HL-60/S4 treated with retinoic acid at 250 ng/mL for 4 days and 3 days (cell line): ENCODE results near the gene BTN2A1.
"Not testable (repeated sequence)": the region's sequence is repeated elsewhere in the genome, so short reads cannot be mapped to it uniquely, and the experiment has no call there.

ENCODE experiments used
- in situ Hi-C: fragments of 300-500 bp; cut with MboI; formaldehyde crosslinking; loops from 2 replicates; pipeline ENCODE4 v1.7.0; 2022; ENCODE audit warnings: low sequenced_read_pairs

Gene BTN2A1

GRCh38 chr6:26432627-26433201 is 25.0 kb upstream of the BTN2A1 start:
- in situ Hi-C loops, result no loop called here

GRCh38 chr6:26433680-26434079 is 24.1 kb upstream of the BTN2A1 start:
- in situ Hi-C loops, result not testable (repeated sequence)

- in situ Hi-C loops, result no loop called here
Measured at GRCh38 chr6:26436018-26436417, 21.7 kb upstream of the BTN2A1 start.

GRCh38 chr6:26437550-26437949 is 20.2 kb upstream of the BTN2A1 start:
- in situ Hi-C loops, result no loop called here

DNA sequence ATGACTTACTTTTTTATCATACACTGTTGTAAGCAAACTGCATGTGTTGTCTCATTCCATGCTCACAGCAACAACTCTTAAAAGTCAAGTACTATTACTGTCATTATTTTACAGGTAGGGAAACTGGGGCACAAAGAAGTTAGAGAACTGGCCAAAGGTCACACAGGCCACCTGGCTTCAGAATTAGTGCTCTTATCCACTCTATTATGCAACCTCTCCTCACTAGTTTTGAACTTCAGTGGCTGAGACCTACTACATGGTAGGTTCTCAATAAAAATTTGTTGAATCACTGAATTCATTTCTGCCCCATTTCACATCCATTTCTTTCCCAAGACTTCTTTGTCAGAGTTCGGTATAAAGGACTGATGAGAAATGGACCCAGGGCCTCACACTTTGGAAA is 19.8 kb upstream of the BTN2A1 start:
- in situ Hi-C loops, result no loop called here

GRCh38 chr6:26439151-26440125 is 18.3 kb upstream of the BTN2A1 start:
- in situ Hi-C loops, result no loop called here

- in situ Hi-C loops, result no loop called here
Measured at GRCh38 chr6:26440977-26441358, 16.8 kb upstream of the BTN2A1 start.

DNA sequence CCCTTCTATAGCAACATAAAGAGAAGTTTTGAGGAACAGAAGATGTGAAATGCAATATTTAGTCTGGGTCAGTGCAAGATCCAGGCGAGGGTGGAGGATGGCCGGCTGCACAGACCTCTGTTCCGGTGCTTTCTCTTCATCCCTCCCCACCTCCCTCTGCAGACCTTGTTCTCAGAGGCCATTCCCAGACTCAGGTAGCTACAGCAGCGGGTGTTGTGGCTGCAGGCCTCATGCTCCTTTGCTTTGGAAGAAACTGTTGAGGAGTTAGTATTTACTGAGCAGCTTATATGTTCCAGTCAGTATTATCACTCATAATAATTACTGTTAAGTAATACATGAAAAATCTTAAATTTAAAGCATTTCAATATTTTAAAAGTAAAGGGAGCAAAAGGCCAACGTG is 15.8 kb upstream of the BTN2A1 start:
- in situ Hi-C loops, result no loop called here

GRCh38 chr6:26445934-26446667 is 11.7 kb upstream of the BTN2A1 start:
- in situ Hi-C loops, result no loop called here

DNA sequence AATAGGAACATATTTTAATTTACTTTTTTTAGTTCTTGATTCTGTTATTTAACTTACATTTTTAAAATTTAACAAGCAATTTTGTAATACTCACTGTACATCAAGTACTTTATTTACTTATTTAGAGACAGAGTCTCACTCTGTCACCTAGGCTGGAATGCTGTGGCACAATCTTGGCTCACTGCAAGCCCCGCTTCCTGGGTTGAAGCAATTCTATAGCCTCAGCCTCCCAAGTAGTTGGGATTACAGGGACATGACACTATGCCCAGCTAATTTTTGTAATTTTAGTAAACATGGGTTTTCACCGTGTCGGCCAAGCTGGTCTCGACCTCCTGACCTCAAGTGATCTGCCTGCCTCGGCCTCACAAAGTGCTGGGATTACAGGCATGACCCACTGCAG is 10.5 kb upstream of the BTN2A1 start:
- in situ Hi-C loops, result no loop called here

- in situ Hi-C loops, result no loop called here
Measured at GRCh38 chr6:26450240-26450639, 7.5 kb upstream of the BTN2A1 start.

DNA sequence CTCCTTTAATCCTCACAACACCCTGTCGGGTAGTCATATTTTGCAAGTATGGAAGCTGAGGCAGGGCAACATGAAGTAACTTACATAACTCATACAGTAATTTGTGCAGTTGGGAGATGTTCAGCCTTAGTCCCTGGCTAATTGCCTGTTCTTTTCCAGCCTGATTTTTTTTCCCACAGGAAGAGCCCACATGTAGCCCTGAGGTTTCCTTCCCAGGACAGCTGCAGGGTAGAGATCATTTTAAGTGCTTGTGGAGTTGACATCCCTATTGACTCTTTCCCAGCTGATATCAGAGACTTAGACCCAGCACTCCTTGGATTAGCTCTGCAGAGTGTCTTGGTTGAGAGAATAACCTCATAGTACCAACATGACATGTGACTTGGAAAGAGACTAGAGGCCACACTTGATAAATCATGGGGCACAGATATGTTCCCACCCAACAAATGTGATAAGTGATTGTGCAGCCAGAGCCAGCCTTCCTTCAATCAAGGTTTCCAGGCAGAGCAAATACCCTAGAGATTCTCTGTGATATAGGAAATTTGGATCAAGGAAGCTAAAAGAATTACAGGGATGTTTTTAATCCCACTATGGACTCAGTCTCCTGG is 5.0 kb upstream of the BTN2A1 start:
- in situ Hi-C loops, result no loop called here

DNA sequence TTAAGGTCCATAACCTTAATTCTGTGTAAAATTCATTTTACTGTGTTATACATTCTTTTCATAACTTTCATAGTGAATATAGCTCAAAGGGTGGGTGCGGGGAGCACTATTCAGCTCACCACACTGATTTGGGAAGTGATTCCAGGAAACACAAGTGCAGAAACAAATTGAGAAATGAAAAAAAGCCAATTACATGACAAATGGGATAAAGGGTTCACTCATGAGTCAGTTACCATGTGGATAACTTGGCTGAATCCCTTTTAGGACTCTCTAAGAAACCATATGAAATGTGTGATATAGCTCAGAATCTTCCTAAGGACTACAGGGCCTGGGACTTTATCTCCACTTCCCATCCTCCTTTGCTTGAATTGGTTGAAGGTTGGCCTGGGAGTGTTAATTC is 3.1 kb upstream of the BTN2A1 start:
- in situ Hi-C loops, result no loop called here

DNA sequence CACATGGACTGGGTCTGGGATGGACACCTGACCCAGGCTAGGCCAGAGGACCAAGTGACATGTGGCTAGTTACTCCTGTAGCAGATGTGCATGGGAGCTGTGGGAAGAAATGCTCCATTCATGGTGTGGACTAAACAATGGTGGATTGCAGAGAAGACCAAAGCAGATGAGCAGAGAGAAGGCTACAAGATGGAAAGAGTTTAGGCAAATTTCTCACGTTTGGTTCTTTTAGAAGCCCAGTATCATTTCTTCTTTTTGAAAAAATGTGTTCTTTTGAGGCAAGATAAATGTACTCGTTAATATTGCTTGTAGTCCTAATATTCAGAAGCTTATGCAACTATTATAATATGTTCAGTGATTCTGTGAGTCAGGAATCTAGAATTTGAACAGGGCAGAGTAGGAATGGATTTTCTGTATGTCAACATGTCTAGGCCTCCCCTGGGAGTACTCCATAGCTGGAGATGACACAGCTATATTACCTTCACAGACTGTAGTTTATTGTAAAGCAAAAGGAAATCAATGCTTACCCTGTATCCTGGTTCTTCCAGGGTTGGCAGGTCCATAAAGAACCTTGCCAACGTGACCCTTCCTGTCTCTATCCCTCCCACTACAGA is 2.3 kb upstream of the BTN2A1 start:
- in situ Hi-C loops, result no loop called here

DNA sequence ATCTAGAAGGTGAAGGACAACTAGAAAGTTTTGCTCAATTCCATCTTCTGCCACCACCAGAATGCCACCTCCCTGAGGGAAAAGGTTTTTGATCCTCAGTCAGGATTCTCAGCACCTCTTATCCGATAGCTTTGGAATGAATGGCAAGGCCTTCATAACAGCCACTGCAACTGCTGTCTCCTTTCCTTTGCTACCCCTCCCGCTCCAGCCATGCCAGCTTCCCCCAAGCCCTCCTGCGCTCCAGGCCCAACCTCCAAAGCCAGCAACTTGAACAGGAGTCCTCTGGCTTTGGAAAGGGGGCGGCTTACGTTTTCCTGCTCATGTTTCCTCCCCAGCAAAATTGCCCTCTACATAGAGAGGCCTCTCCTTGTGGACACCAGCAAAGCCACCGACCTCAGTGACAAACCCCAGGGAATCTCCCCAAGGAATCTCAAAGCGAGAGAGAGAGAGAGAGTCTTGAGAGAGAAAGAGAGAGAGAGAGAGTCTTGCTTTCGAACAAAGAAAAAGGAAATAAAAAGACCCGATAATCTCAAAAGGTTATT is 420 bp upstream of the BTN2A1 start:
- in situ Hi-C loops, result no loop called here

DNA sequence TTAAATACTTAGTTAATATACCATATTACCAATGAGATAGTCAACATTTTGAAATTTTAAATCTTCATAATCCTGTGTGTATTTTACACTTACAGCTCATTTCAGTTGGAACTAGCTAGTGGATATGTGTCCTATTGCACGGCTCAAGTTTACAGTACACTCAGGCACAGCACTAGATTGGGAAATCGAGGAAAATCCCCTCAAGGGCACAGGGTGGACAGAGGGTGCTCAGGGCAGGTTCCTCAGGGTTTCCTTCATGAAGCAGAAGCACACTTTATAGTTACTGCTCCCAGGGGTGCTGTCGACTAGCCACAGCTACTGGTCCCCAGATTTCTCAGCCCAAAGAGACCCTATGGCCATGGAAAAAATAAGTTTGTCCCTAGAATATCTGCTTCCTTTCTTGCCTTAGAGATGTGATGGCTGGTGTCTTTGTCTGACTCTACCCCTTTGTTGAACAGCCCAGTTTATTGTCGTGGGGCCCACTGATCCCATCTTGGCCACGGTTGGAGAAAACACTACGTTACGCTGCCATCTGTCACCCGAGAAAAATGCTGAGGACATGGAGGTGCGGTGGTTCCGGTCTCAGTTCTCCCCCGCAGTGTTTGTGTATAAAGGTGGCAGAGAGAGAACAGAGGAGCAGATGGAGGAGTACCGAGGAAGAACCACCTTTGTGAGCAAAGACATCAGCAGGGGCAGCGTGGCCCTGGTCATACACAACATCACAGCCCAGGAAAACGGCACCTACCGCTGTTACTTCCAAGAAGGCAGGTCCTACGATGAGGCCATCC is 1.5 kb downstream of the BTN2A1 start:
- in situ Hi-C loops, result no loop called here

DNA sequence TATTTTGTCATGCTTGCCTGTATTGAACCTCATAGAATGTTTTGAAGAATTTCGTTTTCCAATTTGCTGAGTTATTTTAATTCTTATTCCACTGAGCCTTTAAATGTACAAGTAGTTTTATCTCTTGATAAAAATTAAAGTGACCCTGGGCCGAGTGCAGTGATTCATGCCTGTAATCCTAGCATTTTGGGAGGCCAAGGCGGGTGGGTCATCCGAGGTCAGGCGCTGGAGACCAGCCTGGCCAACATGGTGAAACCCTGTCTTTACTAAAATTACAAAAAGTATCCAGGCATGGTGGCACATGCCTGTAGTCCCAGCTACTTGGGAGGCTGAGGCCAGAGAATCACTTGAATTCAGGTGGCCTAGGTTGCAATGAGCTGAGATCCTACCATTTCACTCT is 3.6 kb downstream of the BTN2A1 start:
- in situ Hi-C loops, result not testable (repeated sequence)

GRCh38 chr6:26464014-26464413 is 6.3 kb downstream of the BTN2A1 start:
- in situ Hi-C loops, result no loop called here

GRCh38 chr6:26464416-26465131 is 6.8 kb downstream of the BTN2A1 start:
- in situ Hi-C loops, result no loop called here
